Measurements from ENCODE around the gene NPHP4.

The NPHP4 gene

GRCh38 chr1:5815716-5816115 lies 176.5 kb downstream of the NPHP4 start:
- H3K4me3 ChIP-seq (ENCODE audit: low read depth, low read length): no peak overlapping the region

GRCh38 chr1:5815211-5815610 lies 177.0 kb downstream of the NPHP4 start:
- no peak overlapping the region for H3K4me3 ChIP-seq (ENCODE audit: low read depth, low read length)

GRCh38 chr1:5814046-5814619 lies 178.1 kb downstream of the NPHP4 start:
- H3K4me3 ChIP-seq (ENCODE audit: low read depth, low read length): no peak overlapping the region

GRCh38 chr1:5813480-5813879 lies 178.7 kb downstream of the NPHP4 start:
- H3K4me3 ChIP-seq (ENCODE audit: low read depth, low read length): no peak overlapping the region

Data from iPS-11a (cell line).